ENCODE results near the gene NEGR1.

GRCh38 chr1:71787699-71788098 is 494.6 kb downstream of the NEGR1 start:
- TF ChIP-seq POLR2A (IDR thresholded peaks at IDR 0.05) (no peak), CTCF (IDR thresholded peaks at IDR 0.05) (no peak)

Data from ovary (tissue), 3 donors.